ENCODE measurements around the gene ENTPD2. TPM values are rescaled to one million over a fixed set of nuclear protein-coding genes. Genes with fewer than 3 reads are reported as not detected.

The ENTPD2 gene
- total RNA-seq, 1 experiment from 2014 or later: 9.0 TPM

DNA sequence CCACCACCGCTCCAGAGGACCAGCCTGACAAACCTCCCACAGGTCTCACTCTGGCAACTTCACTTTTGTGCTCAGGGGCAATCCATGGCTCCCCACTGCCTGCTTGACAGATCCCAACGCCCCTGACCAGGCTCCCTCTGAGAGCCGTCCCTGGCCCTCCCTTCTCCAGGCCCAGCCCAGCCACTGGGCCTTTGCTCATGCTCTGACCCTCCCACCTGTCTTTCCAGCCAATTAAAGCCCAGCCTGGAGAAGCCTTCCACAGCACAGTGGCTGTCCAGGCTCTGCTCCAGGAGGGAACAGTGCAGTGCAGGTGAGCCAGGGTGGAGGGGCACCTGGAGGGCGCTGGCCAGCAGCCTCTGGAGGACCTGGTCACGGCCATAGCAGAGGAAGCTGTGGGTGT lies 3.3 kb downstream of the ENTPD2 start:
- Histone ChIP-seq H3F3A (ENCODE audit: insufficient read depth, low read depth) (peaks cover 9% of the 10 kb centered on the region; the same call in 1 of the 2 replicates), H3K9me2 (ENCODE audit: insufficient read depth) (no peaks in the 10 kb centered on the region), H4K20me1 (ENCODE audit: insufficient read depth) (peaks cover 5% of the 10 kb centered on the region; the same call in 1 of the 2 replicates), H2AFZ (no peak overlapping the region), H3K4me2 (no peak overlapping the region), H3K27me3 (ENCODE audit: insufficient read depth, low read depth) (peaks cover 6% of the 10 kb centered on the region), H3K36me3 (ENCODE audit: low read depth) (no peaks in the 10 kb centered on the region), H3K79me2 (ENCODE audit: low read depth) (no peaks in the 10 kb centered on the region), H3K27ac (no peak overlapping the region), H3K4me3 (no peak overlapping the region), H3K9me3 (ENCODE audit: insufficient read depth, low read depth) (no peaks in the 10 kb centered on the region), H3K4me1 (replicated peaks; ENCODE audit: insufficient read depth) (no peaks in the 10 kb centered on the region)
- CTCF ChIA-PET: no interaction called here
- TF ChIP-seq EZH2 (IDR thresholded peaks at IDR 0.05; ENCODE audit: low read depth): no peak
- no peak for TF ChIP-seq CTCF (conservative IDR thresholded peaks at IDR 0.05)
- intact Hi-C loops (cut with micrococcal nuclease; ENCODE audit: unreplicated experiment): no loop called here
- POLR2A ChIA-PET (ENCODE audit: unreplicated experiment): no interaction called here
- BruUV-seq (replicated peaks): no TSS peak
- DNase-seq: no peak

DNA sequence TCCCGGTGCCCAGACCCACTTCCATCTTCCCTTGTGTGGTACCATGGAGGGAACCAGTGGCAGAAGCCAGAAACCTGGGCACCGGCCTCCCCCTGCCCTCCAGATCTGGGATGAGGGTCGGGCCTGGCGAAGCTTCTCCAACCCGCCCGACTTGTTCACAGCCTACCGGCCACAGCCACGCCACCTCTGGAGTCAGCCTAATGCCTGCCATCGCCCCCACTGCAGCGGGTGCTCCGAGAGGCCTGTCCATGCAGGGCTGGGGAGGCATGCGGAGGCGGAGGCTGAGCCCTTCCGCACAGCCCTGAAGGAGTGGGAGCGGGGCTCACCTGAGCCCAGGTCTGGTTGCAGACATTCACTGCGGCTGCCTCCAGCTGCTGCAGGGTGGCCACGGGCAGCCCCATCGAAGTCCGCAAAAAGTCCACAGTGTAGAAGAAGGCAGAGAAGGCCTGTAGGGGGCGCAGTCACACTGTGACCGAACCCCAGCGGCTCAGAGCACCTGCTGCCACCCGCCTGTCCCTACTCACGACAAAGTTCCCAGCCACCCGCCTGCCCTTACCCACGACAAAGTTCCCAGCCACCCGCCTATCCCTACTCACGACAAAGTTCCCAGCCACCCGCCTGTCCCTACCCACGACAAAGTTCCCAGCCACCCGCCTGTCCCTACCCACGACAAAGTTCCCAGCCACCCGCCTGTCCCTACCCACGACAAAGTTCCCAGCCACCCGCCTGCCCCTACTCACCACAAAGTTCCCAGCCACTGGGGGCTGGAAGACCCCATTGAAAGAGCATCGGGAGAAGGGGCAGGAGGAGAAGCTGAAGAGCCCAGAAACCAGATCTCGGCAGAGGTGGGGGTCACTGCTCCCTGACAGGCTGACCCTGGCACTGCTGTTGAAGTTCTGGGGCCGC lies 4.1 kb downstream of the ENTPD2 start:
- Histone ChIP-seq H3F3A (ENCODE audit: insufficient read depth, low read depth) (peaks cover 11% of the 10 kb centered on the region; the same call in 1 of the 2 replicates), H3K27me3 (ENCODE audit: insufficient read depth, low read depth) (peaks cover 6% of the 10 kb centered on the region), H4K20me1 (ENCODE audit: insufficient read depth) (peaks cover 10% of the 10 kb centered on the region), H3K9me2 (ENCODE audit: insufficient read depth) (no peaks in the 10 kb centered on the region), H3K27ac (no peak overlapping the region), H3K9me3 (ENCODE audit: insufficient read depth, low read depth) (no peaks in the 10 kb centered on the region), H3K4me2 (no peak overlapping the region), H3K4me3 (no peak overlapping the region), H3K4me1 (replicated peaks; ENCODE audit: insufficient read depth) (peaks cover 3% of the 10 kb centered on the region), H3K79me2 (ENCODE audit: low read depth) (peaks cover 5% of the 10 kb centered on the region), H2AFZ (no peak overlapping the region), H3K36me3 (ENCODE audit: low read depth) (no peaks in the 10 kb centered on the region)
- intact Hi-C loops (cut with micrococcal nuclease; ENCODE audit: unreplicated experiment): loop anchor here (5.0 kb wide), 1 partner anchor 68 kb away; no protein-coding TSS in a partner anchor
- BruUV-seq (replicated peaks): no TSS peak
- DNase-seq: peak in 1 of 2 experiments; percentile 73
- TF ChIP-seq CTCF (conservative IDR thresholded peaks at IDR 0.05) (peak; percentile 65), EZH2 (IDR thresholded peaks at IDR 0.05; ENCODE audit: low read depth) (no peak)
- ChIA-PET CTCF (no interaction called here), POLR2A (ENCODE audit: unreplicated experiment) (no interaction called here)

DNA sequence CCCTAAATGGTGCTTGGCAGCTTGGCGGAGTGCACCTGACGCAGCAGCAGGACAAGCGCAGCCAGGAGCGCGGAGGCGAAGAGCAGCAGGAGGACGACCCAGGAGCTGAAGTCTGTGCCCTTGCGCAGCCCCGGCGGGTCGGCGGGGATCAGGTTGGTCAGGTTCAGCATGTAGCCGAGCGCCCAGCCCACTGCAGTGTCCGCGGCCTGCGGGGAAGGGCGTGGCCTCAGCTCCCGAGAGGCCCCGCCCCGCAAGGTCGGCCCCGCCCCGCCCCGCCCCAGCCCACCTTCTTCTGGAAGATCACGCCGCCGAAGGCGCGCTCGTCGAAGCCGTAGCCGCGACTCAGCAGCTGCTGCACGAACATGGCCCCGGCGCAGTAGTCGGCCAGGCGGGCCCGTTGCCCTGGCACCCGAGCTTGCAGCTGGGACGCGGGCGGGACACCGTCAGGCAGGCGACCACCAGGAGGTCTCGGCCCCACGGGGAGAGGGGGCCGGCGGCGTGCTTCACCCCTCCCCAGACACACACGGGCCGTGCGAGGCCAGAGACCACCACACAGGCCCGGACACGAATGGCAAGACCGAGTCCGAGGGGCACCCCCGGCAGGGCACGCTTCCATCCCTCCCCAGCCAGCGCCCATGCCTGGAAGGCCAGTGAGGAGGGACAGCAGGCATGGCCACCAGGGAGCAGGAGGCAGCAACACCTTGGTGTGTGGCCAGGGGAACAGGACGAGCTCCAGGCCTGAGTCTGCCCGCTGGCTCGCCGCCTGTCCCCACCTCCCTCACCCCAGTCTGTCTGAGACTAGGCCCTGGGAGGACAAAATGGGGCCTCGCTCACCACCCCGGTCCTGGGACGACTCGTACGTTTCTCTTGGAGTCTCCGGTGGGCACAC lies 5.0 kb downstream of the ENTPD2 start:
- peaks cover 19% of the 10 kb centered on the region for H4K20me1 ChIP-seq (ENCODE audit: insufficient read depth)
- intact Hi-C loops (cut with micrococcal nuclease; ENCODE audit: unreplicated experiment): loop anchor here (5.0 kb wide), 1 partner anchor 68 kb away; no protein-coding TSS in a partner anchor
- POLR2A ChIA-PET (ENCODE audit: unreplicated experiment): no interaction called here
- no peaks in the 10 kb centered on the region for H3K9me2 ChIP-seq (ENCODE audit: insufficient read depth)
- no peak for TF ChIP-seq EZH2 (IDR thresholded peaks at IDR 0.05; ENCODE audit: low read depth)
- TF ChIP-seq CTCF (conservative IDR thresholded peaks at IDR 0.05): no peak
- H3K27me3 ChIP-seq (ENCODE audit: insufficient read depth, low read depth): peaks cover 6% of the 10 kb centered on the region
- no peaks in the 10 kb centered on the region for H3K36me3 ChIP-seq (ENCODE audit: low read depth)
- DNase-seq: no peak
- no peak overlapping the region for H3K27ac ChIP-seq
- H3F3A ChIP-seq (ENCODE audit: insufficient read depth, low read depth): peaks cover 14% of the 10 kb centered on the region; the same call in 1 of the 2 replicates
- no peaks in the 10 kb centered on the region for H3K9me3 ChIP-seq (ENCODE audit: insufficient read depth, low read depth)
- no peak overlapping the region for H3K4me3 ChIP-seq
- peaks cover 14% of the 10 kb centered on the region for H3K79me2 ChIP-seq (ENCODE audit: low read depth)
- H2AFZ ChIP-seq: no peak overlapping the region
- H3K4me2 ChIP-seq: no peak overlapping the region
- peaks cover 12% of the 10 kb centered on the region for H3K4me1 ChIP-seq (replicated peaks; ENCODE audit: insufficient read depth)
- CTCF ChIA-PET: interaction anchor here (0.6 to 1.0 kb wide), 3 partner anchors 19 to 373 kb away, joined by 3 to 8 read pairs (median 5); no protein-coding TSS in a partner anchor
- BruUV-seq (replicated peaks): no TSS peak

Measured in PC-9 (cell line).